Measurements from ENCODE around the gene ICOS. TPM values are rescaled to one million over a fixed set of nuclear protein-coding genes. Genes with fewer than 3 reads are reported as not detected.

ICOS gene
- total RNA-seq (under 1 TPM; 0.09 to 0.17 TPM), polyA plus RNA-seq (under 1 TPM in 1 of 2 donors, not detected in 1; 0.02 TPM)

- H3K9me3 ChIP-seq (ENCODE audit: control insufficient read depth in 4 of 4, low read length in 3 of 4) = no peaks in the 10 kb centered on the region
- H3K27ac ChIP-seq (ENCODE audit: low read depth in 1 of 2, low read length in 2 of 2) = no peak within 1 kb of the TSS
- H3K4me1 ChIP-seq (ENCODE audit: control insufficient read depth in 4 of 4, insufficient read depth in 4 of 4, low read length in 3 of 4) = no peaks in the 10 kb centered on the region
- no peak for DNase-seq (ENCODE audit: low spot score)
- no peak within 1 kb of the TSS for H3K9ac ChIP-seq (ENCODE audit: low read depth in 1 of 2, low read length in 2 of 2)
- whole genome bisulfite sequencing = 77% methylated on average over 5 of the region's 5 CpGs
- TF ChIP-seq ATF3 (IDR thresholded peaks at IDR 0.05) (no peak), HNF4G (IDR thresholded peaks at IDR 0.05) (no peak), GABPA (IDR thresholded peaks at IDR 0.05 in 1 of 2, conservative IDR thresholded peaks at IDR 0.05 in 1 of 2) (no peak), EGR1 (IDR thresholded peaks at IDR 0.05; ENCODE audit: low read depth in 2 of 2) (no peak)
- H3K27me3 ChIP-seq (ENCODE audit: control insufficient read depth in 4 of 4, insufficient read depth in 4 of 4, low read length in 3 of 4) = no peaks in the 10 kb centered on the region
- no peaks in the 10 kb centered on the region for H3K36me3 ChIP-seq (ENCODE audit: control insufficient read depth in 4 of 4, insufficient read depth in 3 of 4, low read depth in 1 of 4, low read length in 3 of 4)
- no peak within 1 kb of the TSS for H3K4me3 ChIP-seq (ENCODE audit: low read depth in 1 of 3, low read length in 3 of 3)
Measured at GRCh38 chr2:203936535-203936934, at the start of gene ICOS. TSS of gene ICOS (plus strand) at chr2:203936763. CDS start at chr2:203936815, 52 bp downstream.

GRCh38 chr2:203887677-203888076, 48.9 kb upstream of the ICOS start:
- Histone ChIP-seq H3K27me3 (ENCODE audit: control insufficient read depth in 4 of 4, insufficient read depth in 4 of 4, low read length in 3 of 4) (no peaks in the 10 kb centered on the region), H3K9me3 (ENCODE audit: control insufficient read depth in 4 of 4, low read length in 3 of 4) (no peaks in the 10 kb centered on the region), H3K4me1 (ENCODE audit: control insufficient read depth in 4 of 4, insufficient read depth in 4 of 4, low read length in 3 of 4) (no peaks in the 10 kb centered on the region), H3K27ac (ENCODE audit: low read depth in 1 of 2, low read length in 2 of 2) (no peak overlapping the region), H3K9ac (ENCODE audit: low read depth in 1 of 2, low read length in 2 of 2) (no peak overlapping the region), H3K36me3 (ENCODE audit: control insufficient read depth in 4 of 4, insufficient read depth in 3 of 4, low read depth in 1 of 4, low read length in 3 of 4) (no peaks in the 10 kb centered on the region), H3K4me3 (ENCODE audit: low read depth in 1 of 3, low read length in 3 of 3) (no peak overlapping the region)
- TF ChIP-seq ZBTB33 (IDR thresholded peaks at IDR 0.05) (no peak), EGR1 (IDR thresholded peaks at IDR 0.05; ENCODE audit: low read depth in 2 of 2) (no peak), TAF1 (conservative IDR thresholded peaks at IDR 0.05) (no peak), YY1 (IDR thresholded peaks at IDR 0.05) (no peak), FOXA2 (IDR thresholded peaks at IDR 0.05) (no peak), CTCF (IDR thresholded peaks at IDR 0.05; ENCODE audit: low read depth, low read length, missing input control) (no peak), GABPA (IDR thresholded peaks at IDR 0.05 in 1 of 2, conservative IDR thresholded peaks at IDR 0.05 in 1 of 2) (no peak), MAX (IDR thresholded peaks at IDR 0.05) (no peak), ATF3 (IDR thresholded peaks at IDR 0.05) (no peak), REST (IDR thresholded peaks at IDR 0.05) (no peak), SP1 (IDR thresholded peaks at IDR 0.05) (no peak), RAD21 (IDR thresholded peaks at IDR 0.05) (no peak), JUND (IDR thresholded peaks at IDR 0.05) (no peak), HNF4A (conservative IDR thresholded peaks at IDR 0.05) (no peak), NR2F2 (IDR thresholded peaks at IDR 0.05) (no peak), RXRA (IDR thresholded peaks at IDR 0.05) (no peak), HNF4G (IDR thresholded peaks at IDR 0.05) (no peak), FOXA1 (IDR thresholded peaks at IDR 0.05) (no peak)
- DNase-seq (ENCODE audit: low spot score) = no peak

Data from liver (tissue), 9 donors.